Activated naive CD4-positive, alpha-beta T cell treated with anti-CD3 and anti-CD28 coated beads, Interleukin-2, amount 10 ng/mL, durations not matched to agents 7 days and 5 days (primary cell): ENCODE measurements around the gene LRRIQ4.

Experiments
- CTCF ChIA-PET: fragments of 350-600 bp; sonication (Branson Sonifier 250); formaldehyde crosslinking; loops from one replicate; lab custom pipeline; 2021; ENCODE audit warnings: antibody characterized with exemption; lab: Charles Lee
- DNase-seq: peaks from one replicate; pipeline ENCODE4 v3.0.0-alpha.2; 2020
- H3K27ac Mint-ChIP-seq: one replicate; pipeline ENCODE4 v1.8.0; 2021; ENCODE audit warnings: mild to moderate bottlenecking, moderate library complexity, mixed read lengths
- H3K27me3 Mint-ChIP-seq: one replicate; pipeline ENCODE4 v1.8.0; 2021; ENCODE audit warnings: mild to moderate bottlenecking, mixed read lengths
- H3K36me3 Mint-ChIP-seq: one replicate; pipeline ENCODE4 v1.8.0; 2021; ENCODE audit warnings: mixed read lengths
- H3K4me1 Mint-ChIP-seq: one replicate; pipeline ENCODE4 v1.8.0; 2021; ENCODE audit warnings: mixed read lengths
- H3K4me3 Mint-ChIP-seq: one replicate; pipeline ENCODE4 v1.8.0; 2021; ENCODE audit warnings: mild to moderate bottlenecking, moderate library complexity, mixed read lengths
- H3K9me3 Mint-ChIP-seq: one replicate; pipeline ENCODE4 v1.8.0; 2021; ENCODE audit warnings: mixed read lengths

LRRIQ4 gene

GRCh38 chr3:169781209-169781855, 31.3 kb upstream of the LRRIQ4 start:
- Mint-ChIP-seq H3K4me1 (peaks cover 38% of the 10 kb centered on the region), H3K27me3 (no peaks in the 10 kb centered on the region), H3K9me3 (no peaks in the 10 kb centered on the region), H3K36me3 (peaks cover 59% of the 10 kb centered on the region), H3K4me3 (no peak overlapping the region), H3K27ac (peak overlapping the region; percentile 13)
- CTCF ChIA-PET = no interaction called here
- no peak for DNase-seq

- H3K27ac Mint-ChIP-seq = no peak overlapping the region
- no peak overlapping the region for H3K4me3 Mint-ChIP-seq
- H3K9me3 Mint-ChIP-seq = no peaks in the 10 kb centered on the region
- H3K36me3 Mint-ChIP-seq = peaks cover 38% of the 10 kb centered on the region
- DNase-seq = no peak
- H3K4me1 Mint-ChIP-seq = peaks cover 6% of the 10 kb centered on the region
- H3K27me3 Mint-ChIP-seq = no peaks in the 10 kb centered on the region
- CTCF ChIA-PET = no interaction called here
Observed at GRCh38 chr3:169787120-169787519, 25.6 kb upstream of the LRRIQ4 start.

GRCh38 chr3:169787791-169788190, 24.9 kb upstream of the LRRIQ4 start:
- CTCF ChIA-PET = no interaction called here
- Mint-ChIP-seq H3K9me3 (no peaks in the 10 kb centered on the region), H3K36me3 (peaks cover 38% of the 10 kb centered on the region), H3K4me1 (peaks cover 6% of the 10 kb centered on the region), H3K27ac (no peak overlapping the region), H3K27me3 (no peaks in the 10 kb centered on the region), H3K4me3 (no peak overlapping the region)
- DNase-seq = no peak

GRCh38 chr3:169790219-169790618, 22.5 kb upstream of the LRRIQ4 start:
- CTCF ChIA-PET = no interaction called here
- no peaks in the 10 kb centered on the region for H3K9me3 Mint-ChIP-seq
- H3K27ac Mint-ChIP-seq = no peak overlapping the region
- no peak overlapping the region for H3K4me3 Mint-ChIP-seq
- no peaks in the 10 kb centered on the region for H3K27me3 Mint-ChIP-seq
- no peak for DNase-seq
- H3K36me3 Mint-ChIP-seq = peaks cover 37% of the 10 kb centered on the region
- peaks cover 6% of the 10 kb centered on the region for H3K4me1 Mint-ChIP-seq

- no peak overlapping the region for H3K27ac Mint-ChIP-seq
- H3K4me3 Mint-ChIP-seq = no peak overlapping the region
- no peak for DNase-seq
- H3K36me3 Mint-ChIP-seq = peaks cover 32% of the 10 kb centered on the region
- H3K27me3 Mint-ChIP-seq = no peaks in the 10 kb centered on the region
- CTCF ChIA-PET = no interaction called here
- no peaks in the 10 kb centered on the region for H3K9me3 Mint-ChIP-seq
- H3K4me1 Mint-ChIP-seq = peaks cover 6% of the 10 kb centered on the region
Observed at GRCh38 chr3:169790687-169791429, 21.8 kb upstream of the LRRIQ4 start.

- Mint-ChIP-seq H3K27me3 (no peaks in the 10 kb centered on the region), H3K36me3 (peaks cover 22% of the 10 kb centered on the region), H3K9me3 (no peaks in the 10 kb centered on the region), H3K27ac (no peak overlapping the region), H3K4me3 (no peak overlapping the region), H3K4me1 (peaks cover 2% of the 10 kb centered on the region)
- DNase-seq = no peak
- CTCF ChIA-PET = no interaction called here
Observed at GRCh38 chr3:169792359-169792758, 20.3 kb upstream of the LRRIQ4 start.

- CTCF ChIA-PET = no interaction called here
- Mint-ChIP-seq H3K4me3 (no peak overlapping the region), H3K9me3 (no peaks in the 10 kb centered on the region), H3K36me3 (peaks cover 18% of the 10 kb centered on the region), H3K27ac (no peak overlapping the region), H3K27me3 (no peaks in the 10 kb centered on the region), H3K4me1 (peaks cover 18% of the 10 kb centered on the region)
- no peak for DNase-seq
Observed at GRCh38 chr3:169804681-169805080, 8.0 kb upstream of the LRRIQ4 start.

GRCh38 chr3:169809230-169809795, 3.4 kb upstream of the LRRIQ4 start:
- peaks cover 51% of the 10 kb centered on the region for H3K4me1 Mint-ChIP-seq
- DNase-seq = no peak
- H3K9me3 Mint-ChIP-seq = no peaks in the 10 kb centered on the region
- peaks cover 19% of the 10 kb centered on the region for H3K27me3 Mint-ChIP-seq
- H3K36me3 Mint-ChIP-seq = peaks cover 11% of the 10 kb centered on the region
- H3K27ac Mint-ChIP-seq = peak overlapping the region; percentile 69
- CTCF ChIA-PET = no interaction called here
- H3K4me3 Mint-ChIP-seq = no peak overlapping the region

GRCh38 chr3:169811631-169812331, 889 bp upstream of the LRRIQ4 start:
- Mint-ChIP-seq H3K4me1 (peaks cover 55% of the 10 kb centered on the region), H3K27me3 (peaks cover 31% of the 10 kb centered on the region), H3K27ac (peak overlapping the region; percentile 87), H3K4me3 (peak overlapping the region; percentile 84), H3K36me3 (peaks cover 17% of the 10 kb centered on the region), H3K9me3 (peaks cover 12% of the 10 kb centered on the region)
- peak; percentile 44 for DNase-seq
- CTCF ChIA-PET = interaction anchor here (0.7 to 1.6 kb wide), 5 partner anchors 23 to 454 kb away, joined by 3 to 6 read pairs (median 3); no protein-coding TSS in a partner anchor

GRCh38 chr3:169813278-169813677, 608 bp downstream of the LRRIQ4 start:
- no peak for DNase-seq
- Mint-ChIP-seq H3K4me3 (peak overlapping the region; percentile 84), H3K9me3 (peaks cover 12% of the 10 kb centered on the region), H3K4me1 (peaks cover 50% of the 10 kb centered on the region), H3K27ac (peak overlapping the region; percentile 87), H3K36me3 (peaks cover 13% of the 10 kb centered on the region), H3K27me3 (peaks cover 38% of the 10 kb centered on the region)
- CTCF ChIA-PET = interaction anchor here (0.8 to 1.6 kb wide), 3 partner anchors 41 to 543 kb away, joined by 3 to 6 read pairs (median 3); no protein-coding TSS in a partner anchor

GRCh38 chr3:169813757-169814517, 1.3 kb downstream of the LRRIQ4 start:
- Mint-ChIP-seq H3K4me3 (peak overlapping the region; percentile 84), H3K27me3 (peaks cover 40% of the 10 kb centered on the region), H3K9me3 (peaks cover 12% of the 10 kb centered on the region), H3K36me3 (peaks cover 8% of the 10 kb centered on the region), H3K4me1 (peaks cover 44% of the 10 kb centered on the region), H3K27ac (peak overlapping the region; percentile 87)
- DNase-seq = peak; percentile 88
- CTCF ChIA-PET = no interaction called here

- H3K4me1 Mint-ChIP-seq = peaks cover 31% of the 10 kb centered on the region
- CTCF ChIA-PET = no interaction called here
- peaks cover 40% of the 10 kb centered on the region for H3K27me3 Mint-ChIP-seq
Observed at GRCh38 chr3:169815590-169816150, 3.0 kb downstream of the LRRIQ4 start.

GRCh38 chr3:169818316-169818715, 5.6 kb downstream of the LRRIQ4 start:
- peaks cover 12% of the 10 kb centered on the region for H3K9me3 Mint-ChIP-seq

More at GRCh38 chr3:169815590-169816150, 3.0 kb downstream of the LRRIQ4 start:
- no peak for DNase-seq
- no peak overlapping the region for H3K4me3 Mint-ChIP-seq
- peaks cover 8% of the 10 kb centered on the region for H3K36me3 Mint-ChIP-seq
- peaks cover 12% of the 10 kb centered on the region for H3K9me3 Mint-ChIP-seq
- no peak overlapping the region for H3K27ac Mint-ChIP-seq

More at GRCh38 chr3:169818316-169818715, 5.6 kb downstream of the LRRIQ4 start:
- H3K4me1 Mint-ChIP-seq = peaks cover 13% of the 10 kb centered on the region
- peaks cover 42% of the 10 kb centered on the region for H3K27me3 Mint-ChIP-seq
- DNase-seq = no peak
- no peak overlapping the region for H3K27ac Mint-ChIP-seq
- CTCF ChIA-PET = no interaction called here
- H3K36me3 Mint-ChIP-seq = peaks cover 8% of the 10 kb centered on the region
- no peak overlapping the region for H3K4me3 Mint-ChIP-seq
